Type B pancreatic cell (in vitro differentiated cells): ENCODE data around the gene LAMB4. TPM values are rescaled to one million over a fixed set of nuclear protein-coding genes. Genes with fewer than 3 reads are reported as not detected.

ENCODE experiments used
- DNase-seq: peaks from one replicate; pipeline ENCODE4 v3.0.0; 2021; ENCODE audit warnings: mixed read lengths; ENCODE audit not compliant: unreplicated experiment; ENCODE audit errors: extremely low spot score
- H3K27ac Mint-ChIP-seq: 2 replicates; pipeline ENCODE4 v1.8.0; 2021; ENCODE audit warnings: mild to moderate bottlenecking, mixed read lengths
- H3K27me3 Mint-ChIP-seq: 2 replicates; pipeline ENCODE4 v1.8.0; 2021; ENCODE audit warnings: mixed read lengths
- H3K36me3 Mint-ChIP-seq: 2 replicates; pipeline ENCODE4 v1.8.0; 2021; ENCODE audit warnings: mixed read lengths
- H3K4me1 Mint-ChIP-seq: one replicate; pipeline ENCODE4 v1.8.0; 2021; ENCODE audit warnings: mixed read lengths; ENCODE audit not compliant: unreplicated experiment
- H3K4me3 Mint-ChIP-seq: 2 replicates; pipeline ENCODE4 v1.8.0; 2021; ENCODE audit warnings: mild to moderate bottlenecking, mixed read lengths
- H3K9me3 Mint-ChIP-seq: 2 replicates; pipeline ENCODE4 v1.8.0; 2021; ENCODE audit warnings: mixed read lengths
- CTCF ChIP-seq: fragments of 200-600 bp; sonication (generic); conservative IDR thresholded peaks from 2 replicates; pipeline ENCODE4 v1.5.0; 2021; ENCODE audit warnings: antibody characterized with exemption, mild to moderate bottlenecking
- total RNA-seq: library from RNA; stranded (reverse); gene quantifications from 2 replicates; pipeline ENCODE4 v1.2.1, GENCODE V29; 2021; ENCODE audit warnings: low replicate concordance

Gene LAMB4
- total RNA-seq, 1 donor from 2014 or later: 1.3 TPM

GRCh38 chr7:108008827-108009226, 121.3 kb downstream of the LAMB4 start:
- no peak for TF ChIP-seq CTCF
- Mint-ChIP-seq H3K27ac (no peak overlapping the region), H3K36me3 (no peaks in the 10 kb centered on the region), H3K9me3 (no peaks in the 10 kb centered on the region), H3K27me3 (peaks cover 19% of the 10 kb centered on the region), H3K4me3 (no peak overlapping the region), H3K4me1 (peaks cover 27% of the 10 kb centered on the region)
- no peak for DNase-seq

- no peak for TF ChIP-seq CTCF
- DNase-seq: no peak
- H3K36me3 Mint-ChIP-seq: no peaks in the 10 kb centered on the region
- H3K27me3 Mint-ChIP-seq: peaks cover 23% of the 10 kb centered on the region
- H3K4me3 Mint-ChIP-seq: no peak overlapping the region
- H3K9me3 Mint-ChIP-seq: no peaks in the 10 kb centered on the region
- peaks cover 28% of the 10 kb centered on the region for H3K4me1 Mint-ChIP-seq
- H3K27ac Mint-ChIP-seq: no peak overlapping the region
Observed at GRCh38 chr7:108008240-108008639, 121.9 kb downstream of the LAMB4 start.

GRCh38 chr7:108007762-108008161, 122.4 kb downstream of the LAMB4 start:
- Mint-ChIP-seq H3K4me3 (no peak overlapping the region), H3K27ac (no peak overlapping the region), H3K4me1 (peaks cover 28% of the 10 kb centered on the region), H3K27me3 (peaks cover 25% of the 10 kb centered on the region), H3K36me3 (no peaks in the 10 kb centered on the region), H3K9me3 (no peaks in the 10 kb centered on the region)
- TF ChIP-seq CTCF: no peak
- DNase-seq: no peak

- no peaks in the 10 kb centered on the region for H3K36me3 Mint-ChIP-seq
- no peaks in the 10 kb centered on the region for H3K9me3 Mint-ChIP-seq
- H3K27ac Mint-ChIP-seq: no peak overlapping the region
- no peak overlapping the region for H3K4me3 Mint-ChIP-seq
- no peak for DNase-seq
- peaks cover 28% of the 10 kb centered on the region for H3K4me1 Mint-ChIP-seq
- TF ChIP-seq CTCF: no peak
- H3K27me3 Mint-ChIP-seq: peaks cover 26% of the 10 kb centered on the region
Observed at GRCh38 chr7:108007261-108007660, 122.9 kb downstream of the LAMB4 start.

- H3K4me1 Mint-ChIP-seq: peaks cover 30% of the 10 kb centered on the region
- H3K27ac Mint-ChIP-seq: peak overlapping the region; percentile 35
- peaks cover 3% of the 10 kb centered on the region for H3K36me3 Mint-ChIP-seq
- H3K4me3 Mint-ChIP-seq: peak overlapping the region; percentile 96
- DNase-seq: no peak
- no peaks in the 10 kb centered on the region for H3K9me3 Mint-ChIP-seq
- H3K27me3 Mint-ChIP-seq: peaks cover 37% of the 10 kb centered on the region
- no peak for TF ChIP-seq CTCF
Observed at GRCh38 chr7:108004220-108005142, 125.7 kb downstream of the LAMB4 start.
